Lower leg skin (tissue), 3 donors: ENCODE measurements around the gene MARCHF10.

ENCODE experiments used
- CTCF ChIP-seq, 3 donors: fragments of 450-650 bp; IDR thresholded peaks; one replicate each; pipeline ENCODE4 v1.5.1; 2016; ENCODE audit warnings: antibody characterized with exemption in 3 of 3, mild to moderate bottlenecking in 3 of 3, moderate library complexity in 2 of 3
- POLR2A ChIP-seq, 2 donors: fragments of 450-650 bp; IDR thresholded peaks; one replicate each; pipeline ENCODE4 v1.6.1; 2016 to 2017; ENCODE audit warnings: antibody characterized with exemption in 2 of 2, mild to moderate bottlenecking in 1 of 2, moderate library complexity in 1 of 2

- TF ChIP-seq CTCF (IDR thresholded peaks at IDR 0.05): no peak
- TF ChIP-seq POLR2A (IDR thresholded peaks at IDR 0.05): no peak
Observed at GRCh38 chr17:62714016-62714777, 93.9 kb downstream of the MARCHF10 start.
